Raji (cell line): ENCODE data around the gene L3MBTL1.

Source experiments
- POLR2A ChIP-seq: IDR thresholded peaks from 2 replicates; pipeline ENCODE4 v1.6.1; 2011; ENCODE audit warnings: low read depth, low read length, control low read depth; ENCODE audit not compliant: insufficient read depth

The L3MBTL1 gene

GRCh38 chr20:43558412-43559146 is 51.1 kb downstream of the L3MBTL1 start, which contains the start of gene SGK2:
TSS of gene SGK2 (plus strand) at chr20:43559027. CDS start at chr20:43566496, 7,469 bp downstream.
- no peak for TF ChIP-seq POLR2A

- no peak for TF ChIP-seq POLR2A
These were observed 51.9 kb downstream of the L3MBTL1 start for GRCh38 chr20:43559147-43559987.

- TF ChIP-seq POLR2A, result no peak
These were observed 53.5 kb downstream of the L3MBTL1 start for GRCh38 chr20:43560974-43561373.

GRCh38 chr20:43563429-43563828 is 55.9 kb downstream of the L3MBTL1 start:
- TF ChIP-seq POLR2A, result no peak

- TF ChIP-seq POLR2A, result no peak
These were observed 56.5 kb downstream of the L3MBTL1 start for GRCh38 chr20:43563991-43564390.

- TF ChIP-seq POLR2A, result no peak
These were observed 57.0 kb downstream of the L3MBTL1 start for GRCh38 chr20:43564455-43564854.

GRCh38 chr20:43564993-43565757 is 57.7 kb downstream of the L3MBTL1 start:
- TF ChIP-seq POLR2A, result no peak

GRCh38 chr20:43565758-43566104 is 58.2 kb downstream of the L3MBTL1 start:
- TF ChIP-seq POLR2A, result no peak

- TF ChIP-seq POLR2A, result no peak
These were observed 60.0 kb downstream of the L3MBTL1 start for GRCh38 chr20:43567477-43567876.

- TF ChIP-seq POLR2A, result no peak
These were observed 61.2 kb downstream of the L3MBTL1 start for GRCh38 chr20:43568706-43569105.

GRCh38 chr20:43569282-43569681 is 61.8 kb downstream of the L3MBTL1 start:
- TF ChIP-seq POLR2A, result no peak

- TF ChIP-seq POLR2A, result no peak
These were observed 63.0 kb downstream of the L3MBTL1 start for GRCh38 chr20:43570496-43570895.

- no peak for TF ChIP-seq POLR2A
These were observed 63.8 kb downstream of the L3MBTL1 start for GRCh38 chr20:43571310-43571709.

GRCh38 chr20:43571771-43572170 is 64.3 kb downstream of the L3MBTL1 start:
- no peak for TF ChIP-seq POLR2A

GRCh38 chr20:43572891-43573290 is 65.4 kb downstream of the L3MBTL1 start:
- TF ChIP-seq POLR2A, result no peak
